NCI-H1694 treated with DMSO at 0.1 percent for 48 hours (cell line): ENCODE results near the gene GCK.
A peak's percentile ranks its signal among the peaks of the same experiment; 100 is the strongest.
"Not testable (repeated sequence)": the region's sequence is repeated elsewhere in the genome, so short reads cannot be mapped to it uniquely, and the experiment has no call there.

Source experiments
- DNase-seq: peaks from one replicate; lab custom pipeline; 2025; lab: John Stamatoyannopoulos, UW

Gene GCK

GRCh38 chr7:44201813-44202212 lies 12.6 kb upstream of the GCK start:
- DNase-seq, result no peak

DNA sequence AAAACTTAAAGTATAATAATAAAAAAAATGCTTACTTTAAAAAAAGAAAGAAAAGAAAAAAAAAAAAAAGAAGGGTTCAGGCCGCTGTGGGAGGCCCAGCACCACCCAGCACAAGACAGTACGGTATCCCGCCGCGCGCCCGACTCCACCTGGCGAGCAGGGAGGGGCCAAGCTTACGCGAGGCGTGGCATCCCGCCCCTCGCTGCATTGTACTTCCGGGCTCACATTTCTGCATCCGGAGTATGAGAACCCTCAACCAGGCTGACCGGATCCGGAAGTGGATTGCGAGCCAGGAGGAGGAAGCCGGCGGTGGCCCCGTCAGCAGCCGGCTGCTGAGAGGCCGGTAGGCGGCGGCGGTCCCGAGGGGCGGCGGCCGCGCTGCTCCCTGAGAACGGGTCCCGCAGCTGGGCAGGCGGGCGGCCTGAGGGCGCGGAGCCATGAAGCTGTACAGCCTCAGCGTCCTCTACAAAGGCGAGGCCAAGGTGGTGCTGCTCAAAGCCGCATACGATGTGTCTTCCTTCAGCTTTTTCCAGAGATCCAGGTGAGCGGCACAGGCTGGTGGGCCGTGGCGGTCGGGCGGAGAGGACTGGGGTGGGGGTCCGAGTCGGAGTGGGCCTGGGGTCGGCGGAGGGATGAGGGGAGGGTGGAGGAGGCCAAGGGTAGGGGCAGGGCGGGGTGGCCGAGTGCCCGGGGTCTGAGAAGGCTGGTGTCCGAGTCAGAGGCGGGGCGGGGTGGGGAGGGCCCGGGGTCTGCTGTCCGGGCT lies 11.6 kb upstream of the GCK start, which contains the start of gene YKT6:
YKT6 (plus strand) TSS at position 280 of the 763 bp plus-strand sequence; CDS start at position 438, 158 bp downstream.
- peak; percentile 94 for DNase-seq

DNA sequence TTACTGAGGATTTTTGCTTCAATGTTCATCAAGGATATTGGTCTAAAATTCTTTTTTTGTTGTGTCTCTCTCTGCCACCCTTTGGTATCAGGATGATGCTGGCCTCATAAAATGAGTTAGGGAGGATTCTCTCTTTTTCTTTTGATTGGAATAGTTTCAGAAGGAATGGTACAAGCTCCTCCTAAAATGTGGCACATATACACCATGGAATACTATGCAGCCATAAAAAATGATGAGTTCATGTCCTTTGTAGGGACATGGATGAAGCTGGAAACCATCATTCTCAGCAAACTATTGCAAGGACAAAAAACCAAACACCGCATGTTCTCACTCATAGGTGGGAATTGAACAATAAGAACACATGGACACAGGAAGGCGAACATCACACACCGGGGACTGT lies 10.9 kb upstream of the GCK start:
- not testable (repeated sequence) for DNase-seq

DNA sequence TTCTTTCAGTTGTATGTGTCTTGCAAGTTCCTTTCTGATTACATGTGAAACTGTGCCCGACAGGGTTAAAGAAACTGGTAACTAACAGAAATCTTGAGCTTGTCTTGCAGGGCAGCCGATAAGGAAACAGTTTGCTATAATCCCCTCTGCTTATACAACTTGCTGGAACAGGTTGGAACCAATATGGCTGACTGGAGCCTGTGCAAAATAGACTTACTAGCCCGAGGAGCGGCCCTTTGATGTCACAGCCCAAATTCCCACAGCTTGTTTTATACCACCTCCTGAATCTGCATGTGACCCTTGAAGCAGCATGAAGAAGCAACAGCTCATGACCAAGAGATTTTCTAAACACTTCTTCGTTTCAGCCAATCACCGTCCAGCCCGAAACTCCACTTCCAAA lies 8.2 kb upstream of the GCK start:
- DNase-seq, result no peak

GRCh38 chr7:44196450-44196872 lies 7.2 kb upstream of the GCK start:
- peak; percentile 72 for DNase-seq

DNA sequence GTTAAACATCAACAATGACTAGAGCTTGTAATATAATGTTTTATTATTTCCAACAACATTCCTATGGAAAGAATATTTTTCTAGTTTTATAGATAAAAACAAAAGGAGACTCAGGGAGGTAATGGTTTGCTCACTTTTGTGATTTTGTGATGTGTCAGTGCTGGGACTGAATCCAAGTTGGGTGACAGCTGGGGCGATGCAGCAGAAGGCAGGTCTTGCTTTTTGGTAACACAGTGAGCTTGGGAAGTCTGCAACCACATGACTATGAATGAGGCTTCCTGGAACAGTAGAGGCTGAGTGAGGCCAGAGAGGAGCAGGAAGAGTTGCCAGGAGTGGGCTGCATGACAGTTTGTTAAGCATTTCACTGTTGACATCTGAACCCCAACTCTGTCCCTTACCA lies 6.7 kb upstream of the GCK start:
- peak; percentile 84 for DNase-seq

DNA sequence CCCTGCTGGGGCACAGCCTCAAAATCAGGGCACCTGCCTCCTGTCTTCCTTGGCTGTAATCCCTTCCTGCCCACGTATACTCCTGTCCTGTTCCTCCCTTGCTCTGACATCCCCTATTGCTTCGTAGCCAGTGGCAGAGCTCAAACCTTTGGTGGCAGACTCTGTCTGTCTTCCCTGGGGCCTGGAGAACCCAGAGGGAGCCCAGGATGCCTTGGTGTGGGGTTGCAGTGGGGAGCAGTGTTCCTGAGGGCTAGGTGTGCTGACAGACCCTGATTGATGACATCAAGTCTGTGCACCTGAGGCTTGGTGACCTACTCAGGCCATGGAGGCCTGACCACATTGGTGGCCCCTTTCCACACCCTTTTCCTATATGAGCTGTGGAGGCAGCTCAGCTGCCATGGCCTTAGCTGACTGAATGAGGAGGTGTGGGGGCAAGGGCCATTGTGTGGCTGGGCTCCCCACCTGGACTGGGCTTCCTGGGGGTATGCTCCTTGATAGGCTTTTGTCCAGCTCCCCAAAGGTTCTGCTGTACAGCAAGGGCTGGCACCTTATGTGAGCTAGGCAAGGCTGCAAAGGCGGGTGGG lies 5.4 kb upstream of the GCK start:
- no peak for DNase-seq

- DNase-seq, result no peak
Measured at GRCh38 chr7:44194069-44194468, 4.8 kb upstream of the GCK start.

DNA sequence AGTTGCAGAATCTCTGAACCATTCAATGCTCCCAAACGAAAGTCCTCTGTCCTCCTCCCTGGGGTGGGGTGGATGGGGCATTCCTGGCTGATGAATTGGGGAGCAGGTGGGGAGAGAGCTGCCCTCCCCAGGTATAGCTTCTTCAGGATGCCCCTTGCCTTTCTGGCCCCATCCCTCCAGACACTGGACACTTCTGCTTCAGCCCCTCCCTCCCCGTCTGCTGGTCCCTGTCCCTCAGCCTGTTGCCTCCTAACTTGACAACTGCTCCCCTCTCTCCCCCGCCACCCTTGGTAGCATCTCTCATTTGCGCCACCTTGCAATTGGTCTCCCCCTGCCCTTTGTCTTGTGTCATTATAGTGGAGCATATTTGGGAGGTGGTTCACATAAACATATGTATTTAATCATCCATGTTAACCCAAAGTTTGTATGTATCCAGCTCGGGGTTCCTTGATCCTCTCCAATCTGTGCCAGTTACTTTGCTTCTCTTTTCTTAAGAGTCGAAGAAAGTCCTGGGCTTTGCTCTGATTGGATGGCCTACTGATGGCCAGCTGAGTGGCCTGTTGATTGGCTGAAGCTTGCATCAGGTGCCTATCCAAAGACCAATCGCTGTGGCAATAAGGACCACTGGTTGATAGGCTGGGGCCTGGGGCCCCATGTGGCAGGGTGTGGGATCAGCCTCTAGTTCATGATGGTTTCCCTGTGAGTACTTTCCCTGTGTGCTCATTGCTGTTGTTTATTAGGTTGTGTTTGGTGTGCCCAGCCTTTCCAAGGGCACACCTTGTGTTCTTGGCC lies 4.0 kb upstream of the GCK start:
- no peak for DNase-seq

DNA sequence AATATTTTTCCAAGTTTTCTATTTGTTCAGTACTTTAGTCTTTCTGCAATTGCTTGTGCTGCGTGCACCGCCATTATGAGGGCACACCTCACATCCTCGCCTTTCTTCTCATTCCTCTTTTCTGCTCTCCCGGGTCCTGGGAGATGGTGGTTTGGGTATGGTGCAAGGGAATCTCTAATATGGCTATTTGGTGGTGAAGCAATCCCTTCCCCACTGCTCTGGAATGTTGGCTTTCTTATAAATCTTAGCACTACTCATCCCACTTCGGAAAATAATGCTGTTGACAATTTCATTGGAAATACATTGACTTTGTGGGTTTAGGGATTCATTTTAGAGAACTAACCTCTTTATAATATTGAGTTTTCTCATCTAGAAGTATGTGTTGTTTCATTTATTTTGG lies 1.9 kb upstream of the GCK start:
- no peak for DNase-seq

- no peak for DNase-seq
Measured at GRCh38 chr7:44189993-44190872, 994 bp upstream of the GCK start.

DNA sequence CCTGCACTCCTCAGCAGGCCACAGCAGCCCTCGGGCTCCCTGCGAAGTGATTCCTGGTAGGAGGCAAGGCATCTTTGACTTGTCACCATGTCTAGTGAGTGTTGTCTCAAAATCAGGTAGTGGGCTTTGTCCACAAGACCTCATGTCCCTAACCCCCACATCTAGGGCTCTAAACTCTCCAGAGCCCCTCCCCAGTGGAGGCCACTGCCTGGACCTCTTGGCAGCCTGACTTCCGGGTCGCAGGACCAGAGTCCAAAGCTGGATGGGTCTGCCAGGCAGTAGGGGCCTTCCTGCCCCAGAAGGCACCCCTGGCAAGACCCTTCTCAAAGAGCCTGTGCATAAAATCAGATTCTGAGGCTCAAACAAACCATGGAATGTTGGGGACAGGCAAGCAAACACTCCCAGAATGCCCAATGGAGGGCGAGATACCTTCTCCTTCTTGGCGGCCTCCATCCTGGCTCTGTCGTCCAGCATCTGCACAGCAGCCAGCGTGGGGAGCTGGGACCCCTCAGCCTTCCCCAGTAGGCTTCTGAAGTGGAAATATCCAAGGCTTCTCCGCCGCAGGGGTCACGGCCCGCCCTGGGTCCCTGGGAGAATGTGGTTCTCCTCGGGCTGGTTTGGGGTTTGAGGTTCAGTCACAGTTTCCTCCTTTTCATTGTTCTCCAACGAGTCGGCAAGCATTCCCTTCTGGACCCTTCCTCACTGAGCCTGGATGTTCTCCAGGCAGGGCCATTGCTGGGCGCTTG lies 586 bp downstream of the GCK start:
- DNase-seq, result no peak

DNA sequence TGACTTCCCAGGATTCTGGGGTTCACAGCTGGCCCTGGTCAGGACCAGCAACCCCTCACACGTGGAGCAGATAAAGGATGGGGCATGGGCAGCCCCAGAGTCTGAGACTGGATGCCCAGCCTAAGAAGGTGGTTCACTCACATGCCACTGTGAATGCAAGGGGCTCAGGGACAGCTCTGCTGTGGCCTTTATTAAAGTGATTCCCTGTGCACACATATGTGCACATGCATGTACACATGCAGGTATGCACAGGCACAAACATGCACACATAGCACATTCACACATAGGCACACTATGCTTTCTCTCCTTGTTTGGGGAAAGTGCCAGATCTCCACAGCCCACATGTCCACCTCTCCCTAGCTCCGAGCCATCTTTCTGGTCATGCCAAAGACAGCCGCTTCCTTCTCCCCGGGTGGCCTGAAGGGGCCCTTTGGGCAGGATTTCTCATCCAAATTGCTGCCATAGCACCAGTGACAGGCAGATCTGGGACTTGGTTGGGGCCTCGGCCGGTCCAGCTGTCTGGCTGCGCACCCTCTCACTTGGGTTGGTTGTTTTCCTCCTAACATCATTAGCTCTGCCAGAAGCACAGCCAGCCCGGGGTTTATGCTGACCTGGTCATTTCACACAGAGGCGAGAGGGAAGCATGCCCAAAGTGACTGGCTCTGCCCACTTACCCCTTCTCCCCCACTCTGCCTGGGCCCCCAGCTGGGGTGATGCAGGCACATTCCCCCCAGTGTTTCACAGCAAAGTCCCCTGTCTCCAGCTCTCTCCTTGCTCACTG lies 1.4 kb downstream of the GCK start:
- no peak for DNase-seq

- DNase-seq, result no peak
Measured at GRCh38 chr7:44186736-44187135, 2.5 kb downstream of the GCK start.

DNA sequence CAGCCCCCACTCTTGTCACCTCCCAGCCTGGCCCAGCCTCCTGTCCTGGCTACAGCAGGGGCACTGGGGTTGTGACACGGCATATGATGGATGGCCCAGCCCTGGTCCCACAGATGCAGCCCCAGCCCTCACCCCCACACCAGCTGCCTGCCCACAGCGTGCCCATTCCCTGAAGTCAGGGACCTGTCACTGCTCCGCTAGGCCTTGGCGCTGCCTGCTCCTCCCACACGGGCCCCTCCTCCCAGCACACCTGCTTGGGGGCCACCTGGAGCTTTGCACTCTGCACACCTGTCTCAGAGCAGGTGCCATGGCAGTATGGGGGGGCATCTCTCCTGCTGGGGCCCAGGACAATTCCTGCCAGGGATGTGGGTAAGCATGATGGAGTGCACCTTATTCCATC lies 3.5 kb downstream of the GCK start:
- no peak for DNase-seq

DNA sequence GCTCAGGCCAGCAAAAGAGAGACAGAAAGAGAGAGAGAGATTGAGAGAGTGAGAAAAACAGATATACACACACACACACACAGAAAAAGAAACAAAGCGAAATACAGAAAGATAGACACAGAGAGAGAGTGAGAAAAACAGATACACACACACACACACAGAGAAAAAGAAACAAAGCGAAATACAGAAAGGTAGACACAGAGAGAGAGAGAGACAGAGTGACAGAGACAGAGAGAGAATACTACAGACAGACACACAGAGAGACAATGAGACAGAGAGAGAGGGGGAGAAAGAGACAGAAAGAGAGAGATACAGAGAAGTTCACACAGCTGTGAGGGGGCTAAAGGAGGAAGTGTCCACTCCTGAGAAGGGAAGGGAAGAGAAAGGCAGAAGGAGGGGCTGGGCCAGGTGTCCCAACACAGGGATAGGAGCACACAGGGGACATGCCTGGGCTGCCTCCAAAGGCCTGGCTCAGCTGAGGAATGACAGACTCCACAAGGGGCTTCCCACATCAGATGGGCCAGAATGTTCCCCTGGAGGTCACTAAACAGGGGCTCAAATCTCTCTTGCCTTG lies 4.3 kb downstream of the GCK start:
- no peak for DNase-seq

DNA sequence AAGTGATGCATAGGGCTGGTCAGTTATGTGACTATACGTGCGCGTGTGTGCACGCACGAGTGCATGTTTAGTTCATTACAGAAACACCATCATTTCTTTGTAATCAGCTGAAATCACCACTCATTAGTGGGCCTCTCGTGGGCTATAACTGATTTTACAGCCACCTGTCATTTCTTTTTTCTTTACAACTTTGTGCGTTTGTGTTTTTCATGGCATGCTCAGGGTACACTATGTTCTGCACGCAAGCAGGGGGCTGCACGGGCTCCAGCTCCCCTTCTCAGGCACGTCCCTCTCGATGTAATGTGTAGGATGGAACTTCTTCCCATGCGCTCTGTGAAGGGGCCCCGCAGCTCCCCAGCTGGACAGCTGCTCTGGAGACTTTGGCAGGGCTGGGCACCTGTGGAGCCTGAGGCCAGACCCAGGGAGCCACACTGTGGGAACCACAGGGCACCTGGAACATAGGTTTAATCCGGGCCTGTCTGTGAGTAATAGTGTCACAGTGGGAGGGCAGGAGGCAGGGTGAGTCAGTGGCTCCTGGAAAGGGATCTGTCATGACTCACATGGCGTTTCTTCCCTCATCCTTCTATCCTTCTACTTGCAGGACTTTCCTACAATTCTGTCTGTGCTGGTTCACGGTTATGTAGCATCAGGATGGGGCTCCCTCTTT lies 4.9 kb downstream of the GCK start:
- DNase-seq, result no peak

GRCh38 chr7:44183386-44183785 lies 5.9 kb downstream of the GCK start:
- no peak for DNase-seq

DNA sequence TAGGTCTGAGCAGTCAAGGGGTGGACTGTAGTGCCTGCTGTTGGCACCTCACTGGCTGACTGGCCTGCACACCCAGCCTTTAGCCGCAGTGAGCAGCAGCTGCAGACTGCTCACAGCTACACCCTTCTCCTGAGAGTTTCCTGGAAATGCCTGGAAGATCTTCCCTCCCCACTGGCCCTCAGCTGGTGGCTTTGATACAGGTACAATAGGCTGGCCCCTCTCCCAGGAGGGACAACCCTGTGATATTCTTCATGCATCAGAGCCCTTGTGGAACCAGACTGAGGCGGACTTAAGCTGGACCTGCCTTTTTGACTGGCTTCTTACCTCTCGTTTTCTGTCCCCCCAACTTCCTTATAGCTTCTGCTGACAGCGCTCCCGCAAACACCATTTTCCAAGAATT lies 6.4 kb downstream of the GCK start:
- DNase-seq, result no peak

- DNase-seq, result no peak
Measured at GRCh38 chr7:44180631-44181030, 8.6 kb downstream of the GCK start.
